Measurements from ENCODE around the gene ZNF157.
A peak's percentile ranks its signal among the peaks of the same experiment; 100 is the strongest.

The ZNF157 gene

DNA sequence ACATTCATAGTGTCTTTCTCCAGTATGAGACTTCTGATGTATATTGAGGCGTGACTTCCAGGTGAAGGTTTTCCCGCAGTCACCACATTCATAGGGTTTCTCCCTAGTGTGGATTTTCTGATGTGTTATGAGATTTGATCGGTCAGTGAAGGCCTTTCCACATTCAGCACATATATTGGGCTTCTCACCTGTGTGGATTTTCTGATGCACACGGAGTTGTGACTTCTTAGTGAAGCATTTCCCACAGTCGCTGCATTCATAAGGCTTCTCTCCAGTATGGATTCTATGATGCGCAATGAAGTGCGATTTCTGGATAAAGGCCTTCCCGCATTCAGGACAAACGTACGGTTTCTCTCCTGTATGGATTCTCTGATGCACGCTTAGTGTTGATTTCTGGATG lies 77.2 kb downstream of the ZNF157 start:
- DNase-seq (ENCODE audit: low read depth) = no peak

DNA sequence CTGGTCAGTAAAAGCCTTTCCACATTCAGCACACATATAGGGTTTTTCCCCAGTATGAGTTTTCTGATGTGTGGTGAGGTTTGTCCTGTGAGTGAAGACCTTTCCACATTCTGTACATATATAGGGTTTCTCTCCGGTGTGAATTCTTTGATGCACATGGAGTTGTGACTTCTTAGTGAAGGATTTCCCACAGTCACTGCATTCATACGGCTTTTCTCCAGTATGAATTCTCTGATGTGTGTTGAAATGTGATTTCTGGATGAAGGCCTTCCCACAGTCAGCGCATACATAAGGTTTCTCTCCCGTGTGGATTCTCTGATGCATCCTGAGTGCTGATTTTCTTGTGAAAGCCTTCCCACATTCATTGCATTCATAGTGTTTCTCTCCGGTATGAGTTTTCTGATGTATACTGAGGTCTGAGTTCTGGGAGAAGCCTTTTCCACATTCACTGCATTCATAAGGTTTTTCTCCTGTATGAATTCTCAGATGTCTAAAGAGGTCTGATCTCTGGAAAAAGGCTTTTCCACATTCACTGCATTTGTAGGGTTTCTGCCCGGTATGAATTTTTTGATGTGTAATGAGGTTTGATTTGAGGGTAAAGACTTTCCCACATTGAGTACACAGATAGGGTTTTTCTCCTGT lies 77.9 kb downstream of the ZNF157 start:
- no peak for DNase-seq (ENCODE audit: low read depth)

GRCh38 chrX:47452112-47452511 lies 81.7 kb downstream of the ZNF157 start:
- no peak for DNase-seq (ENCODE audit: low read depth)

- no peak for DNase-seq (ENCODE audit: low read depth)
Measured at GRCh38 chrX:47456080-47456479, 85.7 kb downstream of the ZNF157 start.

GRCh38 chrX:47458528-47458927 lies 88.2 kb downstream of the ZNF157 start:
- peak; percentile 10 for DNase-seq (ENCODE audit: low read depth)

GRCh38 chrX:47460561-47460960 lies 90.2 kb downstream of the ZNF157 start:
- no peak for DNase-seq (ENCODE audit: low read depth)

Measured in stimulated activated CD8-positive, alpha-beta memory T cell treated with anti-CD3 and anti-CD28 coated beads, Interleukin-12 subunit alpha, Interleukin-12 subunit beta, amount 100 ng/mL, for 4 hours (primary cell).